Parathyroid adenoma (tissue), 2 donors: ENCODE measurements around the gene NAE1.
"Not testable (repeated sequence)": the region's sequence is repeated elsewhere in the genome, so short reads cannot be mapped to it uniquely, and the experiment has no call there.

Experiments used
- H2AFZ ChIP-seq: fragments of 300-600 bp; sonication (generic); one replicate; pipeline ENCODE4 v1.7.0; 2017; ENCODE audit warnings: antibody characterized with exemption, mild to moderate bottlenecking
- H3K27ac ChIP-seq: fragments of 300-600 bp; sonication (generic); one replicate; pipeline ENCODE4 v1.7.0; 2017
- H3K27me3 ChIP-seq: fragments of 300-600 bp; sonication (generic); one replicate; pipeline ENCODE4 v1.7.0; 2017; ENCODE audit warnings: low read length; ENCODE audit not compliant: control insufficient read depth, insufficient read depth
- H3K36me3 ChIP-seq: fragments of 300-600 bp; sonication (generic); one replicate; pipeline ENCODE4 v1.7.0; 2017; ENCODE audit warnings: low read length; ENCODE audit not compliant: control insufficient read depth, insufficient read depth
- H3K4me1 ChIP-seq: fragments of 300-600 bp; sonication (generic); one replicate; pipeline ENCODE4 v1.7.0; 2017; ENCODE audit warnings: control low read depth
- H3K4me2 ChIP-seq: fragments of 300-600 bp; sonication (generic); one replicate; pipeline ENCODE4 v1.7.0; 2017; ENCODE audit warnings: low read length
- H3K4me3 ChIP-seq: fragments of 300-600 bp; sonication (generic); one replicate; pipeline ENCODE4 v1.7.0; 2017; ENCODE audit warnings: low read depth, low read length
- H3K79me2 ChIP-seq: fragments of 300-600 bp; sonication (generic); one replicate; pipeline ENCODE4 v1.7.0; 2017; ENCODE audit warnings: control low read depth
- H3K9ac ChIP-seq: fragments of 300-600 bp; sonication (generic); one replicate; pipeline ENCODE4 v1.7.0; 2017; ENCODE audit warnings: mild to moderate bottlenecking
- H3K9me3 ChIP-seq: fragments of 300-600 bp; sonication (generic); one replicate; pipeline ENCODE4 v1.7.0; 2017; ENCODE audit warnings: low read length; ENCODE audit not compliant: control insufficient read depth
- CTCF ChIP-seq: fragments of 300-600 bp; sonication (generic); IDR thresholded peaks from one replicate; pipeline ENCODE4 v1.7.0; 2017; ENCODE audit warnings: antibody characterized with exemption, mild to moderate bottlenecking
- donor health status: primary hyperparathyroidism.

NAE1 gene

GRCh38 chr16:66802159-66802558 lies 28.6 kb downstream of the NAE1 start:
- no peak overlapping the region for H3K4me3 ChIP-seq
- H3K27ac ChIP-seq: no peak overlapping the region
- H3K9me3 ChIP-seq: no peaks in the 10 kb centered on the region
- H3K4me2 ChIP-seq: no peak overlapping the region
- no peak overlapping the region for H2AFZ ChIP-seq
- H3K9ac ChIP-seq: no peak overlapping the region
- H3K27me3 ChIP-seq: no peaks in the 10 kb centered on the region
- H3K36me3 ChIP-seq: no peaks in the 10 kb centered on the region
- no peaks in the 10 kb centered on the region for H3K79me2 ChIP-seq
- TF ChIP-seq CTCF: no peak
- no peaks in the 10 kb centered on the region for H3K4me1 ChIP-seq

- Histone ChIP-seq H3K4me1 (no peaks in the 10 kb centered on the region), H2AFZ (no peak within 1 kb of the TSS), H3K4me2 (no peak within 1 kb of the TSS), H3K79me2 (no peaks in the 10 kb centered on the region), H3K4me3 (no peak within 1 kb of the TSS), H3K9me3 (no peaks in the 10 kb centered on the region), H3K27ac (no peak within 1 kb of the TSS), H3K27me3 (no peaks in the 10 kb centered on the region), H3K36me3 (no peaks in the 10 kb centered on the region), H3K9ac (no peak within 1 kb of the TSS)
- TF ChIP-seq CTCF: no peak
Measured at GRCh38 chr16:66801320-66802105, 29.3 kb downstream of the NAE1 start, which contains the start of gene TERB1. Gene TERB1 (minus strand): TSS chr16:66801584. CDS start chr16:66796798, 4,786 bp downstream.

- Histone ChIP-seq H3K4me3 (no peak overlapping the region), H3K4me1 (no peaks in the 10 kb centered on the region), H3K36me3 (no peaks in the 10 kb centered on the region), H3K9ac (no peak overlapping the region), H3K27me3 (no peaks in the 10 kb centered on the region), H3K79me2 (no peaks in the 10 kb centered on the region), H2AFZ (no peak overlapping the region), H3K4me2 (no peak overlapping the region), H3K27ac (no peak overlapping the region), H3K9me3 (no peaks in the 10 kb centered on the region)
- TF ChIP-seq CTCF: no peak
Measured at GRCh38 chr16:66800856-66801255, 29.9 kb downstream of the NAE1 start.

- Histone ChIP-seq H2AFZ (no peak overlapping the region), H3K79me2 (no peaks in the 10 kb centered on the region), H3K36me3 (no peaks in the 10 kb centered on the region), H3K4me1 (no peaks in the 10 kb centered on the region), H3K4me2 (no peak overlapping the region), H3K27me3 (no peaks in the 10 kb centered on the region), H3K9ac (no peak overlapping the region), H3K4me3 (no peak overlapping the region), H3K9me3 (no peaks in the 10 kb centered on the region), H3K27ac (no peak overlapping the region)
- no peak for TF ChIP-seq CTCF
Measured at GRCh38 chr16:66798161-66798560, 32.6 kb downstream of the NAE1 start.

- not testable (repeated sequence) for H3K4me1 ChIP-seq, H2AFZ ChIP-seq, H3K27me3 ChIP-seq, H3K9ac ChIP-seq, H3K36me3 ChIP-seq, H3K27ac ChIP-seq, H3K4me3 ChIP-seq, H3K9me3 ChIP-seq, H3K4me2 ChIP-seq, H3K79me2 ChIP-seq
Measured at GRCh38 chr16:66793984-66794383, 36.8 kb downstream of the NAE1 start.
